Measurements from ENCODE around the gene SCUBE1. TPM values are rescaled to one million over a fixed set of nuclear protein-coding genes. Genes with fewer than 3 reads are reported as not detected.

The SCUBE1 gene
- total and polyA plus RNA-seq, 8 donors: 0.04 to 0.41 (median 0.12) TPM; not detected in 3

DNA sequence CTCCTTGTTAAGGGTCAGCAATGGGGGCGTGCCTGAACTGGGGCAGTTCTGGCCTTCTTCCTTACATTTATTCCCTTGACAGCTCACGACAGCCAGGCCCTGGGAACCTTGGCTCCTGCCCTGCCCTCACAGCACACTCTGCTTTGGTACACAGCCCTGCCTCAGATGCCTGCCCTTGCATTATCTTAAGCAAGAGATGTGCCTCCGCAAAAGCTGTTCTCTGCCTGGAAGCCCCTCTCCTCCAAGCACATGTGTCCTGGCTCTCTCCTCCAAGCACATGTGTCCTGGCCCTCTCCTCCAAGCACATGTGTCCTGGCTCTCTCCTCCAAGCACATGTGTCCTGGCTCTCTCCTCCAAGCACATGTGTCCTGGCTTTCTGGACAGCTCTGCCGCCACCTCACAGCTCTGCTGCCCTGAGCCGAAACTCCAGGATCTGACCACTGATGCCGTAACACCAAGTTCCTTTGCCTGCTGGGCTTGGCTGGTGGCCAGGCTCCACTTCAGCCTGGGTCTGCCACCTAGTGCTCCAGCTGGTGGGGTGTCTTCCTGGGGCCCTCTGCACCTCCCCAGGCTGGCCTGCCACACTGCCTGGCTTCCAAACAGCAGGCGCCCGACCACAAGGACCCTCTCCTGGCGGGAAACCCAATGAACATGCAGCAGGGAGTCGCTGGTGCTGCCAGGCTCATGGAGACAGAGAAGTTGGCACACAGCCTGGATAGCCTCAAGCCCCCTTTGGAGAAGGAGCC, 53.0 kb downstream of the SCUBE1 start:
- Histone ChIP-seq H3K27me3 (no peaks in the 10 kb centered on the region), H3K36me3 (no peaks in the 10 kb centered on the region), H3K9me3 (no peaks in the 10 kb centered on the region), H3K4me3 (no peak overlapping the region), H3K27ac (no peak overlapping the region), H3K4me1 (no peaks in the 10 kb centered on the region)
- intact Hi-C loops (cut with DNase I): no loop called here
- no peak for ATAC-seq
- TF ChIP-seq, protein P1, sequence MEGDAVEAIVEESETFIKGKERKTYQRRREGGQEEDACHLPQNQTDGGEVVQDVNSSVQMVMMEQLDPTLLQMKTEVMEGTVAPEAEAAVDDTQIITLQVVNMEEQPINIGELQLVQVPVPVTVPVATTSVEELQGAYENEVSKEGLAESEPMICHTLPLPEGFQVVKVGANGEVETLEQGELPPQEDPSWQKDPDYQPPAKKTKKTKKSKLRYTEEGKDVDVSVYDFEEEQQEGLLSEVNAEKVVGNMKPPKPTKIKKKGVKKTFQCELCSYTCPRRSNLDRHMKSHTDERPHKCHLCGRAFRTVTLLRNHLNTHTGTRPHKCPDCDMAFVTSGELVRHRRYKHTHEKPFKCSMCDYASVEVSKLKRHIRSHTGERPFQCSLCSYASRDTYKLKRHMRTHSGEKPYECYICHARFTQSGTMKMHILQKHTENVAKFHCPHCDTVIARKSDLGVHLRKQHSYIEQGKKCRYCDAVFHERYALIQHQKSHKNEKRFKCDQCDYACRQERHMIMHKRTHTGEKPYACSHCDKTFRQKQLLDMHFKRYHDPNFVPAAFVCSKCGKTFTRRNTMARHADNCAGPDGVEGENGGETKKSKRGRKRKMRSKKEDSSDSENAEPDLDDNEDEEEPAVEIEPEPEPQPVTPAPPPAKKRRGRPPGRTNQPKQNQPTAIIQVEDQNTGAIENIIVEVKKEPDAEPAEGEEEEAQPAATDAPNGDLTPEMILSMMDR (IDR thresholded peaks at IDR 0.05): no peak
- no peak for FAIRE-seq
- DNase-seq: no peak
- WGBS, 2 donors: 62% methylated on average over 10 of the region's 10 CpGs

DNA sequence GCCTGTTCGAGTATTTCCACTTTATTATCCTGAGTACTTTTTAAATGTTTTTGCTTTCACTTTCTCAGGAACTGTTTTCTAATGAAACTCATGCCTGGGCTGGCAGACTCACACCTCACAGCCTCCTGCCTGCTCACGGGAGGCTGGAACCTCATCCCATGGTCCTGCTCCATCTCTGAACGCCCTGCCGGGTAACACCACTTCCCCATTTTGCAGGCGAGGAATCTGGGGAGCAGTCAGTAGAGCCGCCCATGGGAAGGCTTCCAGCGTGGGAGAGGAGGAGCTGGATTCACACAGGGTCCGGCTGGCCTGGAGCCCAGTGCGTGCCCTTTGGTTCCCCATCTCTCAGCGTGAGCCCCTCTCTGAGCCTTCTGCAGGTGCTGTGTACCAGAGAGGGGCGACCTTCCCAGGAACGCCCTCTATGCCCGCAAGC, 53.6 kb downstream of the SCUBE1 start:
- TF ChIP-seq, protein P1 (IDR thresholded peaks at IDR 0.05): no peak
- FAIRE-seq: no peak
- intact Hi-C loops (cut with DNase I): no loop called here
- H3K27ac ChIP-seq: no peak overlapping the region
- H3K9me3 ChIP-seq: no peaks in the 10 kb centered on the region
- 64 to 68% methylated on average over 13 of the region's 13 CpGs for WGBS, 2 donors
- no peak for ATAC-seq
- H3K27me3 ChIP-seq: no peaks in the 10 kb centered on the region
- H3K4me3 ChIP-seq: no peak overlapping the region
- H3K4me1 ChIP-seq: no peaks in the 10 kb centered on the region
- H3K36me3 ChIP-seq: no peaks in the 10 kb centered on the region
- DNase-seq: no peak

DNA sequence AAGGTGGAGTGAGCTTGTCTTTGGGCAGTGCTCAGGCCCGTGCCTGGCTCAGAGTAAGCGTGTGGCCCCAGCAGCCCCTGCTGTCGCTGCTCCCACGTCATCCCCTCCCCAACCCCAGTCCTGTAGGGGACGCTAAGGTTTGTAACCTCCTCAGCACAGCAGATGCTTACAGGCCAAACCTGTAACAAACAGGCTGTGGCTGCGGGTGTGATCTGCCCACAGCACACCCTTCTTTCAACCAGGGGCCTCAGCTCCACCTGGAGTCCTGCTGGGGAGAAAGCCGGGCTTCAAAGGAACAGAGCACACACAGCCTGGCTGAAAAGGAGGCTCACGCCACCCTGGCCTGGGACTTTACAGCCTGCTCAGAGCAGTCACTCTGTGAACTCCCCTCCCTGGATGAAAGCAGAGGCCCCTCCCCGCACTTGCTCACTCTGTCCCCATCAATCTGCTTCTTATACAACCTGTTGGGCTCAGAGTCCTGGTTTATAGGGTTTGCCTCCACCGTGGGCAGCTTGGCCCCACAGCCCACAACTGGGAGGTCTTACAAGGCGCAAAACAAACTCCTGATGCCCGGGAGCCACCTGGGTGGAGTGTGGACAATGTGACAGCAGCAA, 54.3 kb downstream of the SCUBE1 start:
- ATAC-seq (no peak), FAIRE-seq (no peak), DNase-seq (no peak)
- Histone ChIP-seq H3K27ac (no peak overlapping the region), H3K4me1 (no peaks in the 10 kb centered on the region), H3K36me3 (no peaks in the 10 kb centered on the region), H3K9me3 (no peaks in the 10 kb centered on the region), H3K27me3 (no peaks in the 10 kb centered on the region), H3K4me3 (no peak overlapping the region)
- TF ChIP-seq, protein P1 (IDR thresholded peaks at IDR 0.05): no peak
- intact Hi-C loops (cut with DNase I): no loop called here
- 72 to 82% methylated on average over 12 of the region's 12 CpGs for WGBS, 2 donors

DNA sequence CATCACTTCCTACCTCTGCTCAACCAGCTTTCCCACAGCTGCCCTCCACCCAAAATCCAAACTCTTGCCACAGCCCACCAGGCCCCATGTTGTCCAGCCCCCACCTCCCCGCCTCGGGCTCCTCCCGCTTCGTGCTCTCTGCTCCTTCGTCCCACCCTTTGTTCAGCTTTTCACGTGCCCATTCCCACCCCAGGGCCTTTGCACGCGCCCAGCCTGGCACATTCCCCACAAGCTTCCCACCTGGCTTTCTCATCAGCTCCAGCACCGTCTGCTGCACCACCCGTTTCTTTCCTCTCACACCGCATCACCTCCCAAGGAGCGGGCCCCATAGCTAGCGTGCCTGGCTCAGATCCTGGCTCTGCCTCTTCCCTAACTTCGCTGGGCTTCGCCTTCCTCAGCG, 54.8 kb downstream of the SCUBE1 start:
- intact Hi-C loops (cut with DNase I): no loop called here
- Histone ChIP-seq H3K36me3 (no peaks in the 10 kb centered on the region), H3K27ac (no peak overlapping the region), H3K27me3 (no peaks in the 10 kb centered on the region), H3K4me1 (no peaks in the 10 kb centered on the region), H3K9me3 (no peaks in the 10 kb centered on the region), H3K4me3 (no peak overlapping the region)
- no peak for ATAC-seq
- DNase-seq: no peak
- TF ChIP-seq, protein P1 (IDR thresholded peaks at IDR 0.05): no peak
- no peak for FAIRE-seq
- WGBS, 2 donors: 91 to 93% methylated on average over 16 of the region's 16 CpGs

DNA sequence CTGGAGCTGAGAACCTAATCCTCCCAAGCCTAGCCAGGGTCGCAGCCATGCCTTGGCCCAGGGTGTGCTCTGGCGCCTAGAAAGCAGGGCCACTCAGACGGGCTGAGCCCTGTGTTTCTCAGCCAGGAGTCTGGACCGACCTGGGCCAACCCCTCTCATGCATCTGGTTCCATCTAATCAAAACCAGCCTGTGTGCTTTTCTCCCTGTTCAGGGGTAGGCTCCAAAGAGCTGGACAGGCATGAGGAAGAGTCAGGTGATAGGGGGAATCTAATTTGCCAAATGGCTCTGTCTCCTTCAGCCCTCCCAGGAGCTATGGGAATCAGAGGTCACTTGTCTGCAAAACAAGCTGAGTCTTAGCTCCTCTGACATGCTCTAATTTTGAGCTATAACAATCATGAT, 55.7 kb downstream of the SCUBE1 start:
- H3K27ac ChIP-seq: no peak overlapping the region

More for the DNA sequence above, 55.7 kb downstream of the SCUBE1 start:
- Histone ChIP-seq H3K9me3 (no peaks in the 10 kb centered on the region), H3K4me3 (no peak overlapping the region), H3K27me3 (no peaks in the 10 kb centered on the region), H3K4me1 (no peaks in the 10 kb centered on the region), H3K36me3 (no peaks in the 10 kb centered on the region)
- no peak for DNase-seq
- WGBS, 2 donors: 83 to 91% methylated on average over 4 of the region's 4 CpGs
- intact Hi-C loops (cut with DNase I): no loop called here
- no peak for ATAC-seq
- no peak for FAIRE-seq
- TF ChIP-seq, protein P1 (IDR thresholded peaks at IDR 0.05): no peak

All from pancreas (tissue), 10 donors.